H1 (cell line): Measurements from ENCODE around the gene OBSCN. TPM values are rescaled to one million over a fixed set of nuclear protein-coding genes. Genes with fewer than 3 reads are reported as not detected.

Experiments
- BCL11A ChIP-seq, 2 experiments: IDR thresholded peaks; one replicate each; pipeline ENCODE4 v1.6.1; 2011; ENCODE audit warnings: low read depth in 2 of 2, low read length in 2 of 2, mild to moderate bottlenecking in 2 of 2
- CTBP2 ChIP-seq: IDR thresholded peaks from 2 replicates; pipeline ENCODE4 v1.7.0; 2011; ENCODE audit warnings: borderline replicate concordance, mild to moderate bottlenecking, moderate library complexity, mixed read lengths, low read length; ENCODE audit not compliant: insufficient read depth, insufficient read length
- EP300 ChIP-seq, 2 experiments: IDR thresholded peaks; 1 replicate in 1 of 2; 2 replicates in 1 of 2; pipeline ENCODE4 v1.6.1; 2011 to 2012; ENCODE audit warnings: low read depth in 2 of 2, low read length in 2 of 2, mild to moderate bottlenecking in 2 of 2, borderline replicate concordance in 1 of 2, inconsistent platforms in 1 of 2, moderate library complexity in 1 of 2
- EZH2 ChIP-seq: fragments of 200-600 bp; sonication (generic); IDR thresholded peaks from 2 replicates; pipeline ENCODE4 v1.7.1; 2012; ENCODE audit warnings: low read depth, mild to moderate bottlenecking, moderate library complexity, low read length, inconsistent platforms; ENCODE audit not compliant: severe bottlenecking
- FOSL1 ChIP-seq: IDR thresholded peaks from 2 replicates; pipeline ENCODE4 v1.6.1; 2011; ENCODE audit warnings: mild to moderate bottlenecking, low read depth, low read length, moderate library complexity; ENCODE audit not compliant: insufficient read depth
- GABPA ChIP-seq: IDR thresholded peaks from 2 replicates; pipeline ENCODE4 v1.6.1; 2011; ENCODE audit warnings: mild to moderate bottlenecking, low read length, moderate library complexity, borderline replicate concordance; ENCODE audit not compliant: insufficient read depth
- HDAC2 ChIP-seq, 2 experiments: fragments of 300-600 bp in 1 of 2; sonication (generic) in 1 of 2; IDR thresholded peaks; 2 replicates each; pipeline ENCODE4 v1.6.1; 2011 to 2012; ENCODE audit warnings: low read depth in 2 of 2, low read length in 2 of 2, mild to moderate bottlenecking in 2 of 2, moderate library complexity in 2 of 2, borderline replicate concordance in 1 of 2, inconsistent platforms in 1 of 2
- KDM1A ChIP-seq: fragments of 200-600, 300-600 bp; sonication (generic); IDR thresholded peaks from 2 replicates; pipeline ENCODE4 v1.7.1; 2016; ENCODE audit warnings: mild to moderate bottlenecking, low read length, borderline replicate concordance
- KDM4A ChIP-seq: IDR thresholded peaks from one replicate; pipeline ENCODE4 v1.7.1; 2012; ENCODE audit warnings: low read depth, mild to moderate bottlenecking, moderate library complexity, low read length, inconsistent platforms; ENCODE audit not compliant: severe bottlenecking
- RXRA ChIP-seq: IDR thresholded peaks from 2 replicates; pipeline ENCODE4 v1.6.1; 2011; ENCODE audit warnings: low read depth, mild to moderate bottlenecking, low read length, moderate library complexity; ENCODE audit not compliant: insufficient read depth
- SIN3A ChIP-seq, 2 experiments: IDR thresholded peaks in 1 of 2; conservative IDR thresholded peaks in 1 of 2; 2 replicates each; pipeline ENCODE4 v1.6.1; 2011 to 2012; ENCODE audit warnings: low read length in 2 of 2, improper control_type of control experiment in 1 of 2, low read depth in 1 of 2, mild to moderate bottlenecking in 1 of 2
- SP1 ChIP-seq: IDR thresholded peaks from 2 replicates; pipeline ENCODE4 v1.6.1; 2011; ENCODE audit warnings: low read depth, low read length
- SP4 ChIP-seq: IDR thresholded peaks from 2 replicates; pipeline ENCODE4 v1.6.1; 2012; ENCODE audit warnings: low read length, inconsistent platforms
- TAF1 ChIP-seq: IDR thresholded peaks from 2 replicates; pipeline ENCODE4 v1.6.1; 2011; ENCODE audit warnings: mild to moderate bottlenecking, low read depth, low read length
- TEAD4 ChIP-seq: IDR thresholded peaks from 2 replicates; pipeline ENCODE4 v1.6.1; 2012; ENCODE audit warnings: low read depth, low read length, inconsistent platforms, mixed read lengths
- polyA plus RNA-seq, 7 experiments: library from polyadenylated mRNA; depleted of rRNA in 3 of 7; stranded (reverse) in 5 of 7; unstranded in 2 of 7; fragments of >200 nt in 5 of 7; fragments of 200-250 nt in 2 of 7; gene quantifications; 1 replicate in 5 of 7; 2 replicates in 1 of 7; 4 replicates in 1 of 7; pipeline versions ENCODE4 v1.2.1 to v1.2.3, GENCODE V29; 2011 to 2013; ENCODE audit warnings: missing spikeins in 2 of 7, mixed read lengths in 2 of 7
- total RNA-seq: library from RNA; stranded (reverse); fragmentation: NEBNext Ultra II Directional; extraction: Animal tissue kit (Norgen Biotek cat#: 25700); gene quantifications from 2 replicates; pipeline ENCODE4 v1.2.1, GENCODE V29; 2021
- TF ChIP-seq, protein P1 (sequence below), 3 experiments: IDR thresholded peaks; 1 replicate in 2 of 3; 2 replicates in 1 of 3; pipeline versions ENCODE4 v1.5.1 to v1.6.1; 2011; ENCODE audit warnings: low read length in 3 of 3, mild to moderate bottlenecking in 3 of 3, inconsistent platforms in 2 of 3, low read depth in 1 of 3, moderate library complexity in 1 of 3; ENCODE audit not compliant: insufficient read depth in 1 of 3; ENCODE audit errors: control extremely low read depth in 1 of 3
- TF ChIP-seq, protein P2 (sequence below): IDR thresholded peaks from 2 replicates; pipeline ENCODE4 v1.6.1; 2012; ENCODE audit warnings: low read length, inconsistent platforms

The OBSCN gene
- total and polyA plus RNA-seq, 2 of the 8 experiments (the other 6 are each of a cell fraction or from before 2014, with no cell fraction given) = 7.5 to 28.4 TPM

DNA sequence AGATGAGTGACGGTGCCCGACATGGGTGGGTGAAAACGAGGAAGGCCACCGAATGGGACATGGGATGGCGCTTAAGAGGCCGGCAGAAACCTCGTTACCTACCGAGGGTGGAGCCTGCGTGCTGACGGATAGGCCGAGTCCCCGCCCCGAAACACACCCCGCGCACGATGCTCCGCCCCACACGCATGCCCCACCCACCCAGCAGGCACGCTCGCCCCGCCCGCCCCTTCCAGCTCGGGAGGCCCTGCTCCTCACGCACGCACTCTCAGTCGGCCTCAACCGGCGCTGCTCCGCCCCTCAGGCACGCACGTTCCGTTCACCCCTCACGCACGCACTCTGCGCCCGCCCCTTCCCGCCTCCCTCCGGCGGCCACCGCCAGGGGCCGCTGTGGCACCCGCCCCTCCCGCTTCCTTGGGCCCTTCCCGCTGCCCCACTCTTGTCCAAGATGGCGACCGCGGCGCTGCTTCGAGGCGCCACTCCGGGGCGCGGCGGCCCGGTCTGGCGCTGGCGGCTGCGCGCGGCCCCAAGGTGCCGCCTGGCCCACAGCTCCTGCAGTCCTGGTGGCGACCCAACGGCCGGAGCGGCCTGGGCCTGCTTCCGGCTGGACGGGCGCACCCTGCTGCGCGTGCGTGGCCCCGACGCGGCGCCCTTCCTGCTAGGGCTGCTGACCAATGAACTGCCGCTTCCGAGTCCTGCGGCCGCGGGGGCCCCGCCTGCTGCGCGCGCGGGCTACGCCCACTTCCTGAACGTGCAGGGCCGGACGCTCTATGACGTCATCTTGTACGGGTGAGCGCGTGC, 42.3 kb upstream of the OBSCN start, which contains the start of gene IBA57 (continued):
- TF ChIP-seq, protein P1, sequence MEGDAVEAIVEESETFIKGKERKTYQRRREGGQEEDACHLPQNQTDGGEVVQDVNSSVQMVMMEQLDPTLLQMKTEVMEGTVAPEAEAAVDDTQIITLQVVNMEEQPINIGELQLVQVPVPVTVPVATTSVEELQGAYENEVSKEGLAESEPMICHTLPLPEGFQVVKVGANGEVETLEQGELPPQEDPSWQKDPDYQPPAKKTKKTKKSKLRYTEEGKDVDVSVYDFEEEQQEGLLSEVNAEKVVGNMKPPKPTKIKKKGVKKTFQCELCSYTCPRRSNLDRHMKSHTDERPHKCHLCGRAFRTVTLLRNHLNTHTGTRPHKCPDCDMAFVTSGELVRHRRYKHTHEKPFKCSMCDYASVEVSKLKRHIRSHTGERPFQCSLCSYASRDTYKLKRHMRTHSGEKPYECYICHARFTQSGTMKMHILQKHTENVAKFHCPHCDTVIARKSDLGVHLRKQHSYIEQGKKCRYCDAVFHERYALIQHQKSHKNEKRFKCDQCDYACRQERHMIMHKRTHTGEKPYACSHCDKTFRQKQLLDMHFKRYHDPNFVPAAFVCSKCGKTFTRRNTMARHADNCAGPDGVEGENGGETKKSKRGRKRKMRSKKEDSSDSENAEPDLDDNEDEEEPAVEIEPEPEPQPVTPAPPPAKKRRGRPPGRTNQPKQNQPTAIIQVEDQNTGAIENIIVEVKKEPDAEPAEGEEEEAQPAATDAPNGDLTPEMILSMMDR (IDR thresholded peaks at IDR 0.05; ENCODE audit: control extremely low read depth in 1 of 3, insufficient read depth in 1 of 3, low read depth in 1 of 3, low read length in 3 of 3) = peak in 2 of 3 experiments; percentile 75 to 82; a peak in 3 of 4 replicates
- TF ChIP-seq, protein P2, sequence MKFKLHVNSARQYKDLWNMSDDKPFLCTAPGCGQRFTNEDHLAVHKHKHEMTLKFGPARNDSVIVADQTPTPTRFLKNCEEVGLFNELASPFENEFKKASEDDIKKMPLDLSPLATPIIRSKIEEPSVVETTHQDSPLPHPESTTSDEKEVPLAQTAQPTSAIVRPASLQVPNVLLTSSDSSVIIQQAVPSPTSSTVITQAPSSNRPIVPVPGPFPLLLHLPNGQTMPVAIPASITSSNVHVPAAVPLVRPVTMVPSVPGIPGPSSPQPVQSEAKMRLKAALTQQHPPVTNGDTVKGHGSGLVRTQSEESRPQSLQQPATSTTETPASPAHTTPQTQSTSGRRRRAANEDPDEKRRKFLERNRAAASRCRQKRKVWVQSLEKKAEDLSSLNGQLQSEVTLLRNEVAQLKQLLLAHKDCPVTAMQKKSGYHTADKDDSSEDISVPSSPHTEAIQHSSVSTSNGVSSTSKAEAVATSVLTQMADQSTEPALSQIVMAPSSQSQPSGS = peak; percentile 67; the same call in 1 of the 2 replicates
- TF ChIP-seq TAF1 (peak; percentile 99), RXRA (no peak), KDM4A (peak; percentile 42), FOSL1 (peak; percentile 31; the same call in 1 of the 2 replicates), HDAC2 (IDR thresholded peaks at IDR 0.05; ENCODE audit: borderline replicate concordance in 1 of 2, low read depth in 2 of 2, low read length in 2 of 2) (no peak), KDM1A (no peak), EZH2 (no peak), BCL11A (IDR thresholded peaks at IDR 0.05; ENCODE audit: low read depth in 2 of 2, low read length in 2 of 2) (no peak), CTBP2 (no peak), SP1 (peak; percentile 77), SP4 (peak; percentile 89; the same call in 1 of the 2 replicates), GABPA (no peak), EP300 (IDR thresholded peaks at IDR 0.05; ENCODE audit: borderline replicate concordance in 1 of 2, low read depth in 2 of 2, low read length in 2 of 2) (peak in 1 of 2 experiments; percentile 33; a peak in 1 of 3 replicates), SIN3A (conservative IDR thresholded peaks at IDR 0.05 in 1 of 2, IDR thresholded peaks at IDR 0.05 in 1 of 2; ENCODE audit: low read depth in 1 of 2, low read length in 2 of 2) (peak in 1 of 2 experiments; percentile 43; a peak in 1 of 4 replicates), TEAD4 (peak; percentile 30; the same call in 1 of the 2 replicates)
